Stimulated activated CD4-positive, alpha-beta T cell treated with anti-CD3 and anti-CD28 coated beads, Interleukin-1b, Interleukin-23, amount 100 ng/mL, for 24 hours (primary cell): Measurements from ENCODE around the gene TPBGL.
A peak's percentile ranks its signal among the peaks of the same experiment; 100 is the strongest.
"Not testable (repeated sequence)": the region's sequence is repeated elsewhere in the genome, so short reads cannot be mapped to it uniquely, and the experiment has no call there.

Source experiments
- DNase-seq, 4 experiments: peaks; one replicate each; pipeline ENCODE4 v3.0.0-alpha.2; 2020; ENCODE audit warnings: low read depth in 4 of 4, low spot score in 1 of 4

Gene TPBGL

DNA sequence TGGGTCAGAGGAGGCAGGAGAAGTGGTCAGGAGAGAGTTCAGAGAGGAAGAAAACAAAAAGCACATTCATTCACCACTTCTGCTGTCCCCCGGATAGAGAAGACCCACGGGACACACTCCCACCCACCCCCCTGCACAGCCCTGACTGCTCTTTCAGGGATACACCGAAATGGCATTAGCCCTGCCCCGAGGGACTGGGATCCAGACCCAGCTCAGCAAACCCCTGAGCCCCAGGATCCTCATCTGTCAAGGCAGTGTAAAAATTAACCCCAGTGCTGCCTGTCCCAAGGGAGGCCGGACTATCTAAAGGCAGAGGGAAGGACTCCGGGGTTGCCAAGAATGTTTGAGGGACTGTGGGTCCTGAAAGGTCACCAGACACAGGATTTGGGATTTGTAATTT, 31.2 kb downstream of the TPBGL start:
- no peak for DNase-seq

- no peak for DNase-seq
Measured at GRCh38 chr11:75272391-75272790, 31.8 kb downstream of the TPBGL start.

DNA sequence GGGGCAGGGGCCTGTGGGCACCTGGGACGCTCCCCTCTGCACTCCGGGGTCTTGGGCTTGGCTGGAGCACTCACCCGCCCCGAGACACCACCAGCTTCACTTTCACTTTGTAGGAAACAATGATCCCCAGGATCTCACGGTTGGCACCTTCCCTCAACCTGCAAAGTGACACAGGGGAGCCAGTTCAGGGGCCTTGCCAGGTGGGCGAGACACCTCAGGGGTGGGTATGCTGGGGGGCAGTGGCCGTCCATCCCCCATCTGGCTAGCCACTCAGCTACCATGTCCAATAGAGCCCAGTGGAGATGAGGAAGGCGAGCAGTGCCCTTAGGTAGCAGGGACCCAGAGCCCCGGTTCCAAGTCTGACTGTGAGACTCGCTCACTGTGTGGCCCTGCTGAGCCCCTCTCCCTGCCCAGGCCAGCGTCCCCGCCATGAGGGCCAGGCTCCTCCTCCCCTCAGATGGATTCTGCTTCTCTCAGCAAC, 32.3 kb downstream of the TPBGL start:
- DNase-seq = no peak

- no peak for DNase-seq
Measured at GRCh38 chr11:75273411-75274391, 33.1 kb downstream of the TPBGL start.

DNA sequence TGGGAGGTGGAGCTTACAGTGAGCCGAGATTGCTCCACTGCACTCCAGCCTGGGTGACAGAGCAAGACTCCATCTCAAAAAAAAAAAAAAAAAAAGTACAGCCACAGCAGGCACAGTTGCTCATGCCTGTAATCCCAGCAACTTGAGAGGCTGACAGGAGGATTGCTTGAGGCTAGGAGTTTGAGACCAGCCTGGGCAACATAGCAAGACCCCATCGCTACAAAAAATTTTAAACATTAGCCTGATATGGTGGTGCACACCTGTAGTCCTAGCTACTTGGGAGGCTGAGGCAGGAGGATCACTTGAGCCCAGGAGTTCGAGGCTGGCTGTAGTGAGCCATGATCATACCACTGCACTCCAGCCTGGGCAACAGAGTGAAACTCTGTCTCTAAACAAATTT, 34.1 kb downstream of the TPBGL start:
- not testable (repeated sequence) for DNase-seq

DNA sequence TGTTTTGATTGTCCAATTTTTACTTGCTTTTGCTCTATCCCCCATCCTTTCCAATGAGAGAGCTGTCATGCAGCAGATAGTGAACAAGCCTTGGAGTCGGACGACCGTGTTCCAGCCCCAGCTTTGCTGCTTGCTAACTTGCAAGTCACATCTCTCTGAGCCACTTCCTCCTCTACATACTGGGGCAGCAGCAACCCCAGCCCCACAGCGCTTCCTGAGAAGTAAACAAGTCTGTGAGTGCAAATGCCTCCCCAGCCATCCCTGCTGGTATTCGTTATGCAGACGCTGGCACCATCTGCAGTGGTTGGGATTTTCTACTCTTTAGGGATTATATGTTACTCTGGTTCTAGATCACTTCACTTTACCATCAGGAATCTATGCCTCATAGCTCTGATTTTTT, 35.0 kb downstream of the TPBGL start:
- peak in 3 of 4 experiments; percentile 21 to 33 (median 25) for DNase-seq

GRCh38 chr11:75276186-75276585, 35.6 kb downstream of the TPBGL start:
- DNase-seq = no peak

DNA sequence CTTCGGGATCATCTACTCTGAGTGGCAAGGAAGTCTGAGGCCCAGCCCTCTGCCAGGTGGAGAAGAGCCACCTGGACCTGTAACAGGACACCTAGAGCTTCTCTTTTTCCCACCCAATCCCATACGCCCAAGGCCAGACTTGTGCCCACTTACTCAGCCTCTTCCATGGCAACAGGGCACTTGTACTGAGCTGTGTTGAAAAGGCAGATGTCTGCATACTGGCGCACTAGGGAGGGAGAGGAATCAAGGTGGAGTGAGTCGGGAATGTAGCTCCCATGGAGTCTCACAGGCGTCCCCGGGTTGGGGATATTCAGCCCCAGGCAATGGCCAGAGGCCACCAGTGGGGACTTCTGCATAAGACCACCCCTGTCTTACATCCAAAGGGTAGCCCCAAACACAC, 36.1 kb downstream of the TPBGL start:
- no peak for DNase-seq

GRCh38 chr11:75277211-75277805, 36.7 kb downstream of the TPBGL start:
- no peak for DNase-seq

GRCh38 chr11:75277991-75278790, 37.6 kb downstream of the TPBGL start:
- no peak for DNase-seq

GRCh38 chr11:75279273-75279672, 38.7 kb downstream of the TPBGL start:
- DNase-seq = no peak

GRCh38 chr11:75280227-75280701, 39.7 kb downstream of the TPBGL start:
- peak; percentile 42 to 70 (median 58) for DNase-seq

DNA sequence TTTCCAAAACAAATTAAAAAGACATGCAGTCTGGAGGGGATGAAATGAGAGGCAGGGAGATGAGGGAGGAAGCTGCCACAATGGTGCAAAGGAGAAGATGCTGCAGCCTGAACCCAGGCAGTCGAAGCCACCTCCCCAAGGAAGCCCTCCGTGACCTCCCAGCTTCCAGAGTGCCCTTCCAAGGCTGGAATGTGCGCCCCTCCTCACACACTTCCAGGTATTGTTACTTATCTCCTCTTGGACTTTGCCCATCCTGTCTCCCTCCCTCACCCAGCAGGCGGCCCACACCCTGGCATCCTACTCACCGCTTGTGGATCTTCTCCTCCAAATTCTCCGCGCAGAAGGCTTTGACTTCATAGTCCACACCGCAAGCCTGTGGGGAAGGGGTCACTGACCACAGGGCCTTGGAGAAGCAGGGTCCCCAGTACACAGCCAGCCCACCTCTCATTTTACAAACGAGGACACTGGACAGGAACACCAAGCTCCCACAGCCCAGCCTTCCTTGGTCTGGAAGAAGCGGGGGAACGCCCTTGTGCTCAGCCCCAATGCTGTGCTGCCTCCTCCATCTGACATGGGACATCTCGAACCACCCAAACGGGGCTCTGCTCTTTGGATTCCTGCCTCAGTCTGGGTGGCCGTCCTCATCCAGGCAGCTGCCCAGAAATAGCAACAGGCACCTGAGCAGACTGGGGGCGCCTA, 40.3 kb downstream of the TPBGL start:
- DNase-seq = no peak

DNA sequence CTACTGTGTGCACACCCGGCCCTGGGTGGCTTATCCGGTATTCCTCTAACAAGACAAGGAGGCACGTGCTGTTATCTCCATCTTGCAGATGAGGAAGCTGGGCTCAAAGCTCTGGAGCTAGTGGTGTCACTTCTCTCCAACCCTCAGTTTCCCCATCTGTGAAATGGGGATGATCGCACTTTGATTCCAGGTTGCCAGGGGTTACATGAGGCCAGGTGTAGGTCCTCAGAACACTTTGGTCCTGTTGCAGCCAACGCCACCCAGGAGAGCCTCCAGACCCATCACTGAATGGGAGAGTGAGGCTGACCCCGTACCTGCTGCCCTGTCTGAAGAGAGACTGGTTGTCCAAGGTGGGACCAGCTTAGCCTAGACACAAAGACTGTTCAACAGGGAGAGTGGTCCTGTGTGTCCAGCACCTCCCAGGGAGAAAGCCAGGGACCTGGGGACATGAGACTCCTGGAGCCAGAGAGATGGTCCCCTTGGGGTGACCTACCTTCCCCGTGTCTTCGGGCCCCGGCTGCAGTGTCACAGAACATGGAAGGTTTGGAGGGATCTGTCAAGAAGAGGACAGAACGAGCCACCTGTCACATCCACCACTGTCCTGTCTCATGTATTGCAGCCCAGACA, 41.0 kb downstream of the TPBGL start:
- no peak for DNase-seq

DNA sequence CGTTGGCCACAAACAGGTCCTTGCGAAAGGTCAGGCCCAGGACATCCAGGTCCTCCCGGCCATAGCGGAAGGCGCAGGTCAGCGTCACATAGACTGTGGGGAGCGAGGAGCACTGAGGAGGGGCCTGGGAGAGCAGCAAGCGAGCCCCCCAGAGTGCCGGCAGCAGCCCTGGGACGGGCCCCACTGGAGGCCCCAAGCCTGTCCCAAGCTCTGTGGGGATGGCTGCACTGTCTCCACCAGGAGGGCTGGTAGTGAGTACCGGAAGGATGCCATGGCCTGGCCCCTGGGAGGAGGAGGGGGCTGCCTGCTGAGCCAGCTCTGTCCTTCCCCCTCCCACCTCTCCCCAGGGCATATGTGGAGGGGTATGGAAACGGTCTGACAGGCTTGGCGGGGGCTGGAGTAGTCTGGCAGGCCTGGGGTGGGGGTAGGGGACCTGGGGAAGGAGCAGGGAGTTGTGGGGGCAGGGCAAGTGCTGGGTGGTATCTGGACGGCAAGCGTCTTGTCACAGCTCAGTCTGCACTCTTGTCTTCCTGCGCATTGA, 42.9 kb downstream of the TPBGL start:
- no peak for DNase-seq

- DNase-seq = no peak
Measured at GRCh38 chr11:75285776-75286360, 45.3 kb downstream of the TPBGL start.

GRCh38 chr11:75286826-75287465, 46.4 kb downstream of the TPBGL start:
- DNase-seq = no peak

DNA sequence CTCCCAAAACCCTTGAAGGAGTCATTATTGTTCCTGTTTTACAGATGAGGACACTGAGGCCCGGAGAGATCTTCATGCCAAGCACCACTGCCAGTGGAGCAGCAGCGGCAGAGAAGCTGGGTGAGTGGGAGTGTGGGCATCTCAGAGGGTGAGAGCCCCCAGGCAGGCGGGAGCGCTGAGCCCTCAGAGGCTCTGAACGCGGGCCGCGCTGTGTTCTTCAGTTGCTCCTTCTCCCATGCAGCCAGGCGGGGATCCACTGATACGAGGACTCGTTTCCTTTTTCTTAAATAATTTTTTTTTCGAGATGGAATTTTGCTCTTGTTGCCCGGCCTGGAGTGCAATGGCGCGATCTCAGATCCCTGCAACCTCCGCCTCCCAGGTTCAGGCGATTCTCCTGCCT, 47.0 kb downstream of the TPBGL start:
- no peak for DNase-seq

DNA sequence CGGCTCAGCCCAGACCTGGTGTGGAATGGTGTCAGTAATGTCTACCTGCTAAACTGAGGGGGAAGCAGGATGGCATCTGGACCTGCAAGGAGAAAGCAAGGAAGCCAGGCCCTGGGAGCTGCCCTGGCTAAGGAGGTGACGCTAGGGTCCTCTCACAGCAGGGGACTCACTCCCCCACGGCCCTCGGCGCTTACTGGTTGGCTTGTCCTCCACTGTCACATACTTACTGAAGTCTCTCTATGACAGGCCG, 48.9 kb downstream of the TPBGL start:
- no peak for DNase-seq
